NCI-H146 treated with DMSO at 0.1 percent for 48 hours (cell line): Measurements from ENCODE around the gene TRMT44.

Source experiments
- DNase-seq: peaks from one replicate; lab custom pipeline; 2025; ENCODE audit not compliant: unreplicated experiment; lab: John Stamatoyannopoulos, UW

TRMT44 gene

GRCh38 chr4:8440492-8441311, at the start of gene TRMT44, which contains the start of gene ACOX3:
TRMT44 (plus strand) TSS chr4:8440777; CDS start chr4:8440823, 46 bp downstream.
ACOX3 (minus strand) TSS chr4:8440723; CDS start chr4:8416521, 24,202 bp downstream.
- DNase-seq, result peak; percentile 55

GRCh38 chr4:8391071-8391470, 49.5 kb upstream of the TRMT44 start:
- DNase-seq, result no peak

- no peak for DNase-seq
Observed at GRCh38 chr4:8391972-8392371, 48.6 kb upstream of the TRMT44 start.

- no peak for DNase-seq
Observed at GRCh38 chr4:8392591-8393190, 47.9 kb upstream of the TRMT44 start.

GRCh38 chr4:8393593-8394038, 47.0 kb upstream of the TRMT44 start:
- no peak for DNase-seq

GRCh38 chr4:8394061-8394519, 46.5 kb upstream of the TRMT44 start:
- DNase-seq, result no peak

- DNase-seq, result no peak
Observed at GRCh38 chr4:8394806-8395205, 45.8 kb upstream of the TRMT44 start.

- no peak for DNase-seq
Observed at GRCh38 chr4:8395504-8396296, 44.9 kb upstream of the TRMT44 start.

- DNase-seq, result no peak
Observed at GRCh38 chr4:8396762-8397406, 43.7 kb upstream of the TRMT44 start.

- no peak for DNase-seq
Observed at GRCh38 chr4:8398347-8398746, 42.2 kb upstream of the TRMT44 start.

- DNase-seq, result no peak
Observed at GRCh38 chr4:8399298-8399697, 41.3 kb upstream of the TRMT44 start.

- DNase-seq, result no peak
Observed at GRCh38 chr4:8400632-8401325, 39.8 kb upstream of the TRMT44 start.

- DNase-seq, result no peak
Observed at GRCh38 chr4:8401665-8402064, 38.9 kb upstream of the TRMT44 start.

GRCh38 chr4:8402181-8402597, 38.4 kb upstream of the TRMT44 start:
- no peak for DNase-seq

GRCh38 chr4:8402640-8403039, 37.9 kb upstream of the TRMT44 start:
- DNase-seq, result no peak

- DNase-seq, result peak; percentile 9
Observed at GRCh38 chr4:8403173-8403753, 37.3 kb upstream of the TRMT44 start.

GRCh38 chr4:8403976-8404375, 36.6 kb upstream of the TRMT44 start:
- DNase-seq, result no peak

GRCh38 chr4:8404791-8405515, 35.6 kb upstream of the TRMT44 start:
- no peak for DNase-seq

- no peak for DNase-seq
Observed at GRCh38 chr4:8405516-8405875, 35.1 kb upstream of the TRMT44 start.
